ENCODE measurements around the gene CTNNA3. TPM values are rescaled to one million over a fixed set of nuclear protein-coding genes. Genes with fewer than 3 reads are reported as not detected.

The CTNNA3 gene
- total RNA-seq, 1 experiment from 2014 or later, result 0.32 TPM

GRCh38 chr10:66629996-66630395 is 1066.0 kb downstream of the CTNNA3 start:
- ChIA-PET POLR2A (no interaction called here), CTCF (no interaction called here)
- ATAC-seq, result no peak

More at GRCh38 chr10:66629996-66630395, 1066.0 kb downstream of the CTNNA3 start:
- Histone ChIP-seq H3K36me3 (ENCODE audit: control insufficient read depth in 1 of 2, insufficient read depth in 2 of 2, low read length in 2 of 2) (no peaks in the 10 kb centered on the region), H2AFZ (ENCODE audit: low read depth, low read length, poor library complexity, severe bottlenecking) (no peak overlapping the region), H3K9me2 (ENCODE audit: insufficient read depth) (no peaks in the 10 kb centered on the region), H3K4me2 (ENCODE audit: low read length) (no peak overlapping the region), H3K4me3 (replicated peaks in 1 of 2; ENCODE audit: low read depth in 1 of 2, low read length in 2 of 2) (no peak overlapping the region), H3K27ac (ENCODE audit: low read depth, low read length) (no peak overlapping the region), H4K20me1 (ENCODE audit: insufficient read depth) (no peaks in the 10 kb centered on the region), H3K9ac (ENCODE audit: low read length) (no peak overlapping the region), H3K27me3 (ENCODE audit: insufficient read depth, low read length) (no peaks in the 10 kb centered on the region), H3K79me2 (ENCODE audit: insufficient read depth, low read length) (no peaks in the 10 kb centered on the region), H3K4me1 (ENCODE audit: control insufficient read depth in 1 of 2, insufficient read depth in 2 of 2, low read length in 2 of 2) (no peaks in the 10 kb centered on the region), H3K9me3 (ENCODE audit: control insufficient read depth in 1 of 2, insufficient read depth in 1 of 2, low read depth in 1 of 2, low read length in 2 of 2) (no peaks in the 10 kb centered on the region)
- DNase-seq (ENCODE audit: low read depth, low spot score), result no peak
- BruUV-seq (replicated peaks), result no TSS peak
- no peak for TF ChIP-seq SRF (IDR thresholded peaks at IDR 0.05; ENCODE audit: low read depth)
- TF ChIP-seq ELF1 (IDR thresholded peaks at IDR 0.05; ENCODE audit: borderline replicate concordance, low read depth), result no peak
- no peak for TF ChIP-seq YY1 (IDR thresholded peaks at IDR 0.05; ENCODE audit: extremely low read depth, insufficient replicate concordance, low read depth, low read length)
- no peak for TF ChIP-seq ZFX (IDR thresholded peaks at IDR 0.05)
- TF ChIP-seq REST (IDR thresholded peaks at IDR 0.05; ENCODE audit: low read depth), result no peak
- no peak for TF ChIP-seq SIN3A (IDR thresholded peaks at IDR 0.05; ENCODE audit: low read depth)
- no peak for TF ChIP-seq SP1 (IDR thresholded peaks at IDR 0.05; ENCODE audit: low read depth)
- TF ChIP-seq, protein P1, sequence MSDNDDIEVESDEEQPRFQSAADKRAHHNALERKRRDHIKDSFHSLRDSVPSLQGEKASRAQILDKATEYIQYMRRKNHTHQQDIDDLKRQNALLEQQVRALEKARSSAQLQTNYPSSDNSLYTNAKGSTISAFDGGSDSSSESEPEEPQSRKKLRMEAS (IDR thresholded peaks at IDR 0.05), result no peak
- no peak for TF ChIP-seq EZH2 (IDR thresholded peaks at IDR 0.05)
- no peak for TF ChIP-seq EZH2phosphoT487 (IDR thresholded peaks at IDR 0.05; ENCODE audit: borderline replicate concordance)
- TF ChIP-seq RAD21 (IDR thresholded peaks at IDR 0.05; ENCODE audit: low read depth), result no peak
- no peak for TF ChIP-seq ZNF274 (IDR thresholded peaks at IDR 0.05; ENCODE audit: low read depth, low read length)
- TF ChIP-seq ATF3 (IDR thresholded peaks at IDR 0.05), result no peak
- no peak for TF ChIP-seq JUND (IDR thresholded peaks at IDR 0.05)
- no peak for TF ChIP-seq CEBPB (IDR thresholded peaks at IDR 0.05; ENCODE audit: low read depth)
- no peak for TF ChIP-seq TCF7L2 (IDR thresholded peaks at IDR 0.05; ENCODE audit: borderline replicate concordance, extremely low read depth, insufficient read depth, insufficient read length)
- TF ChIP-seq FOSL1 (IDR thresholded peaks at IDR 0.05; ENCODE audit: low read depth), result no peak
- TF ChIP-seq POLR2AphosphoS5 (IDR thresholded peaks at IDR 0.05; ENCODE audit: low read depth, low read length), result no peak
- TF ChIP-seq EGR1 (IDR thresholded peaks at IDR 0.05; ENCODE audit: low read depth), result no peak
- TF ChIP-seq CBX3 (IDR thresholded peaks at IDR 0.05; ENCODE audit: low read depth), result no peak
- RAD21 ChIA-PET (ENCODE audit: low non-redundant PET in 1 of 2, low total read pairs in 2 of 2, uncharacterized antibody in 2 of 2, unreplicated experiment in 2 of 2), result no interaction called here
- intact Hi-C loops (cut with micrococcal nuclease), result loop anchor here (10.0 kb wide), 2 partner anchors 295 to 1895 kb away; partner anchors contain the start of gene LRRTM3
